Lung (tissue), 12 donors: ENCODE data around the gene EPDR1. TPM values are rescaled to one million over a fixed set of nuclear protein-coding genes. Genes with fewer than 3 reads are reported as not detected.

Source experiments
- ATAC-seq: fragments of 200-7000 bp; cut with Tn5 transposase; one replicate; pipeline ENCODE4 v1.9.1; 2020; ENCODE audit warnings: moderate number of reproducible peaks; ENCODE audit not compliant: insufficient read depth, low FRiP score
- DNase-seq, 3 donors: peaks; one replicate each; pipeline ENCODE4 v3.0.0-alpha.2; 2013 to 2017
- H3K27ac ChIP-seq, 2 donors: one replicate each; pipeline ENCODE4 v1.5.1; 2013; ENCODE audit warnings: mild to moderate bottlenecking in 2 of 2, moderate library complexity in 2 of 2, control low read depth in 1 of 2, inconsistent platforms in 1 of 2, low read depth in 1 of 2, low read length in 1 of 2
- H3K27me3 ChIP-seq, 3 donors: one replicate each; pipeline ENCODE4 v1.5.1; 2013; ENCODE audit warnings: low read length in 2 of 3; ENCODE audit not compliant: control insufficient read depth in 3 of 3, insufficient read depth in 3 of 3
- H3K36me3 ChIP-seq, 4 donors: one replicate each; pipeline ENCODE4 v1.5.1; 2013; ENCODE audit warnings: low read length in 4 of 4, mild to moderate bottlenecking in 1 of 4, moderate library complexity in 1 of 4; ENCODE audit not compliant: control insufficient read depth in 4 of 4, insufficient read depth in 4 of 4
- H3K4me1 ChIP-seq, 5 donors: one replicate each; pipeline ENCODE4 v1.5.1; 2013; ENCODE audit warnings: low read length in 5 of 5, mild to moderate bottlenecking in 2 of 5, moderate library complexity in 1 of 5; ENCODE audit not compliant: control insufficient read depth in 5 of 5, insufficient read depth in 5 of 5
- H3K4me3 ChIP-seq: one replicate; pipeline ENCODE4 v1.5.1; 2013; ENCODE audit warnings: mild to moderate bottlenecking, control low read depth, moderate library complexity
- H3K9ac ChIP-seq, 2 donors: one replicate each; pipeline ENCODE4 v1.5.1; 2013; ENCODE audit warnings: low read length in 2 of 2, control low read depth in 1 of 2; ENCODE audit not compliant: insufficient read depth in 1 of 2
- H3K9me3 ChIP-seq, 4 donors: one replicate each; pipeline ENCODE4 v1.5.1; 2013; ENCODE audit warnings: low read length in 3 of 4, mild to moderate bottlenecking in 1 of 4, moderate library complexity in 1 of 4; ENCODE audit not compliant: control insufficient read depth in 4 of 4, insufficient read depth in 3 of 4
- CTCF ChIP-seq: IDR thresholded peaks from 2 replicates; pipeline ENCODE4 v1.5.1; 2012; ENCODE audit warnings: mild to moderate bottlenecking; ENCODE audit errors: control extremely low read depth, extremely low read depth
- WGBS, 2 donors: extraction: QIAGEN DNeasy Blood & Tissue Kit; methylation state at CpG; one replicate each; pipeline ENCODE4 v1.1.7; 2013; 5-methylcytosine and 5-hydroxymethylcytosine counted together
- polyA plus RNA-seq, 2 donors: library from polyadenylated mRNA; stranded (reverse); fragments of 200-250 nt; gene quantifications; one replicate each; pipeline ENCODE4 v1.2.1, GENCODE V29; 2013
- total RNA-seq, 2 donors: library from RNA; depleted of rRNA in 1 of 2; stranded (reverse); fragments of >200 nt in 1 of 2; gene quantifications; one replicate each; pipeline ENCODE4 v1.2.1, GENCODE V29; 2014 to 2021
- donor health status: control.
- donor health status: control.
- donor health status: Bipolar disorder and iron deficiency.
- donor health status: healthy.
- donor health status: DM: yes; HTN: yes; CAD: no.

EPDR1 gene
- total and polyA plus RNA-seq, 4 donors, result 22.5 to 93.2 (median 49.1) TPM

- ATAC-seq, result no peak
- TF ChIP-seq CTCF, result no peak
- Histone ChIP-seq H3K9me3 (peaks cover 0 to 1% (median 0%) of the 10 kb centered on the region in 4 donors), H3K27me3 (no peaks in the 10 kb centered on the region), H3K27ac (no peak overlapping the region), H3K36me3 (no peaks in the 10 kb centered on the region), H3K9ac (no peak overlapping the region), H3K4me1 (peaks cover 0 to 9% (median 0%) of the 10 kb centered on the region in 5 donors), H3K4me3 (no peak overlapping the region)
- no peak for DNase-seq
- WGBS, 2 donors, result 70 to 91% methylated on average over 2 of the region's 2 CpGs
These were observed 12.1 kb downstream of the EPDR1 start for GRCh38 chr7:37932543-37932942.

DNA sequence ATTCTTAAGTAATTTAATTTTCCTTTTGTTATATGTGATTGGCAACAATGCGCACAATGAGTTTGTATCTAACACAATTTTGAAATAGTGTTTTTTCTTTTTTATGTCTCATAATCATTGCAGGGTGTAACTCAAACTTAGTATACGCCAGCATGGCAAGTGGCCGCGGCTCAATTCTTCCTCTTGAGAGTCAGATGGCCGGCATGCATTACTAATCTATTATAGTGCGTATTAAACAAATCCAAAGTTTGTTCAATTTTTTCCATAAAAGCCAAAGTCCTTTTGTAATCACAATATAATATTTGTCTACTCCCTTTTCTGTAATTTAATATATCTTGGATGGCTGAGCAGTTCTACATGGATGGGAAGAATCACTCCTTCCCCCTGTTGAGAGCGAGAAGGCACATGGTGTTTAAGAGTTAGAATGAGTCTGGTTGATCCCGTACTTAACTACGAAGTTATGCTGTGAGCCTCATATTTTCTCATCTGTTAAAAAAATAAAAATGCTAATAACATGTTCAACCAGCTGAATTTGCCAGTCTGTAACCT lies 12.7 kb downstream of the EPDR1 start:
- H3K27me3 ChIP-seq, result no peaks in the 10 kb centered on the region
- H3K4me1 ChIP-seq, result peaks cover 0 to 9% (median 0%) of the 10 kb centered on the region in 5 donors
- no peak for DNase-seq
- H3K4me3 ChIP-seq, result no peak overlapping the region
- TF ChIP-seq CTCF, result no peak
- no peak overlapping the region for H3K9ac ChIP-seq
- H3K9me3 ChIP-seq, result peaks cover 0 to 1% (median 0%) of the 10 kb centered on the region in 4 donors
- H3K27ac ChIP-seq, result no peak overlapping the region
- H3K36me3 ChIP-seq, result no peaks in the 10 kb centered on the region
- ATAC-seq, result no peak
- 78 to 81% methylated on average over 9 of the region's 9 CpGs for WGBS, 2 donors

- Histone ChIP-seq H3K9ac (no peak overlapping the region), H3K9me3 (no peaks in the 10 kb centered on the region), H3K4me3 (no peak overlapping the region), H3K27me3 (no peaks in the 10 kb centered on the region), H3K36me3 (no peaks in the 10 kb centered on the region), H3K4me1 (peaks cover 0 to 9% (median 3%) of the 10 kb centered on the region in 5 donors), H3K27ac (peak overlapping the region; percentile 24 to 42)
- no peak for TF ChIP-seq CTCF
- ATAC-seq (peak; percentile 34), DNase-seq (no peak)
- WGBS, 2 donors, result 60 to 72% methylated on average over 12 of the region's 12 CpGs
These were observed 22.6 kb downstream of the EPDR1 start for GRCh38 chr7:37942934-37943610.
